PC-9 (cell line): ENCODE measurements around the gene RPL29. TPM values are rescaled to one million over a fixed set of nuclear protein-coding genes. Genes with fewer than 3 reads are reported as not detected.

ENCODE experiments used
- BruUV-seq: library from RNA; stranded (reverse); fragments of 400-500 nt; replicated peaks from 2 replicates; lab custom pipeline; 2021; lab: Mats Ljungman, UMichigan
- CTCF ChIA-PET: fragments of 300-600 bp; sonication (Branson Sonifier 250); formaldehyde crosslinking; loops from one replicate; lab custom pipeline; 2022; ENCODE audit warnings: antibody characterized with exemption; lab: Charles Lee
- POLR2A ChIA-PET: fragments of 300-600 bp; sonication (Branson Sonifier 250); formaldehyde crosslinking; loops from one replicate; lab custom pipeline; 2022; ENCODE audit warnings: antibody characterized with exemption; ENCODE audit not compliant: unreplicated experiment; lab: Charles Lee
- DNase-seq, 2 experiments: peaks; one replicate each; pipeline versions ENCODE4 v3.0.0 to v3.0.0-alpha.2; 2015 to 2022; ENCODE audit warnings: mixed read lengths in 1 of 2
- H2AFZ ChIP-seq: fragments of 200-600 bp; sonication (generic); 2 replicates; pipeline ENCODE4 v1.8.1; 2017; ENCODE audit warnings: antibody characterized with exemption
- H3F3A ChIP-seq: fragments of 200-600 bp; sonication (generic); 2 replicates; pipeline ENCODE4 v1.8.1; 2017; ENCODE audit warnings: antibody characterized with exemption, mild to moderate bottlenecking, low read depth; ENCODE audit not compliant: insufficient read depth
- H3K27ac ChIP-seq: fragments of 200-600 bp; sonication (generic); 2 replicates; pipeline ENCODE4 v1.6.1; 2016; ENCODE audit warnings: mixed run types
- H3K27me3 ChIP-seq: fragments of 200-600 bp; sonication (generic); 2 replicates; pipeline ENCODE4 v1.6.1; 2016; ENCODE audit warnings: low read depth, mixed run types; ENCODE audit not compliant: insufficient read depth
- H3K36me3 ChIP-seq: fragments of 200-600 bp; sonication (generic); 2 replicates; pipeline ENCODE4 v1.6.1; 2016; ENCODE audit warnings: low read depth, mixed run types
- H3K4me1 ChIP-seq: fragments of 200-600 bp; sonication (generic); replicated peaks from 2 replicates; pipeline ENCODE4 v1.6.1; 2016; ENCODE audit warnings: mixed run types; ENCODE audit not compliant: insufficient read depth
- H3K4me2 ChIP-seq: fragments of 200-600 bp; sonication (generic); 2 replicates; pipeline ENCODE4 v1.6.1; 2017; ENCODE audit warnings: mixed run types
- H3K4me3 ChIP-seq: fragments of 200-600 bp; sonication (generic); 2 replicates; pipeline ENCODE4 v1.6.1; 2016; ENCODE audit warnings: mixed run types
- H3K79me2 ChIP-seq: fragments of 200-600 bp; sonication (generic); 2 replicates; pipeline ENCODE4 v1.6.1; 2017; ENCODE audit warnings: low read depth, mixed run types
- H3K9me2 ChIP-seq: fragments of 200-600 bp; sonication (generic); 2 replicates; pipeline ENCODE4 v1.8.1; 2017; ENCODE audit warnings: mild to moderate bottlenecking; ENCODE audit not compliant: insufficient read depth
- H3K9me3 ChIP-seq: fragments of 200-600 bp; sonication (generic); 2 replicates; pipeline ENCODE4 v1.8.1; 2016; ENCODE audit warnings: low read depth; ENCODE audit not compliant: insufficient read depth
- H4K20me1 ChIP-seq: fragments of 200-600 bp; sonication (generic); 2 replicates; pipeline ENCODE4 v1.8.1; 2017; ENCODE audit not compliant: insufficient read depth
- EZH2 ChIP-seq: fragments of 200-600 bp; sonication (generic); IDR thresholded peaks from 2 replicates; pipeline ENCODE4 v1.8.0; 2017; ENCODE audit warnings: antibody characterized with exemption, low read depth
- intact Hi-C: fragments of 100-400 bp; cut with micrococcal nuclease; formaldehyde crosslinking; loops from one replicate; pipeline ENCODE4 v1.10.0; 2022; ENCODE audit not compliant: unreplicated experiment
- total RNA-seq: library from RNA; stranded (reverse); gene quantifications from 2 replicates; pipeline ENCODE4 v1.2.3, GENCODE V29; 2021
- TF ChIP-seq, protein P1 (sequence below): fragments of 200-600 bp; sonication (generic); conservative IDR thresholded peaks from 2 replicates; pipeline ENCODE4 v1.6.1; 2017; ENCODE audit warnings: mixed run types, antibody characterized with exemption, mild to moderate bottlenecking, moderate library complexity

RPL29 gene
- total RNA-seq, 1 experiment from 2014 or later = 1,278 TPM

- peak overlapping the region; percentile 93 for H3K4me2 ChIP-seq
- POLR2A ChIA-PET = interaction anchor here (0.6 kb wide), 1 partner anchor 12 kb away, joined by 3 read pairs; no protein-coding TSS in a partner anchor
Observed at GRCh38 chr3:51984269-51984647, 11.4 kb downstream of the RPL29 start.

DNA sequence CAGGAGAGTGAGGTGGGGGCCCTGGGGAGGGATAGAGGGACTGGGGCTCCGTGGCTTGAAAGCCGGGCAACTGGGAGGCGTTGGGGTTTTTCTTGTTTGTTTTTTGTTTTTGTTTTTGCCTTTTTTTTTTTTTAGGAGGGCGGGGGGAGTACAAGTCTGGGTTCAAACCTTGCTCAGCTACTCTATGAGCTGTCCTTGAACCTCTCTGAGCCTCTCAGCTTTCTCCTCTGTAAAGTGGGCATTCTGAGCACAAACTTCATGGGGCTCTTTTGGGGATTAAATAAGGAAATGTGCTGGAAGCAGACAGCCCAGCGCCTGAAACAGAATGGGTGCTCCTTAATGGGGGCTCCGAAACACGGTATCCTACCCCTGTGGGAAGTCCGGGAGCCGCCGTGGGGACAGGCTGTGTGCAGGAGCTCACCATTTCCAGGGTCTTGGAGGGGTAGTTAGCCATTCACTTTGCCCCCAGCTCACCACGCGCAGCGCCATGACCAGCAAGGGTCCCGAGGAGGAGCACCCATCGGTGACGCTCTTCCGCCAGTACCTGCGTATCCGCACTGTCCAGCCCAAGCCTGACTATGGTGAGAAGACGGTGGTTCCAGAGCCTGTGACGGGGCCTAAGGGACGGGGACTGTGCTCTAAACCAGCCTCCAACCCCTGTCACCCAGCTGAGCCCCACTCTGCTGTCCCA lies 12.0 kb downstream of the RPL29 start:
- peak overlapping the region; percentile 93 for H3K4me2 ChIP-seq
- H3K79me2 ChIP-seq = 0 out of 2 replicates have a peak, but pooled peaks cover 10% of the 10 kb centered on the region
- H2AFZ ChIP-seq = peak overlapping the region; percentile 80; the same call in 1 of the 2 replicates
- ChIA-PET POLR2A (interaction anchor here (0.5 to 1.3 kb wide), 4 partner anchors 10 to 912 kb away, joined by 3 to 18 read pairs (median 6); partner anchors contain the start of genes ABHD14B and RPL29), CTCF (interaction anchor here (0.6 to 2.5 kb wide), 3 partner anchors 10 to 237 kb away, joined by 3 to 15 read pairs (median 9); partner anchors contain the start of genes ABHD14A and ABHD14B)
- H3K36me3 ChIP-seq = no peaks in the 10 kb centered on the region
- no peaks in the 10 kb centered on the region for H3K9me3 ChIP-seq
- BruUV-seq = TSS peak; percentile 86
- no peak for DNase-seq
- H3K4me1 ChIP-seq = peaks cover 29% of the 10 kb centered on the region
- H4K20me1 ChIP-seq = no peaks in the 10 kb centered on the region
- H3K9me2 ChIP-seq = no peaks in the 10 kb centered on the region
- H3K27me3 ChIP-seq = no peaks in the 10 kb centered on the region
- intact Hi-C loops = loop anchor here (2.0 kb wide), 1 partner anchor 41 kb away; the partner anchor contains the start of gene PARP3
- H3K4me3 ChIP-seq = peak overlapping the region; percentile 67
- TF ChIP-seq EZH2 = no peak
- TF ChIP-seq, protein P1, sequence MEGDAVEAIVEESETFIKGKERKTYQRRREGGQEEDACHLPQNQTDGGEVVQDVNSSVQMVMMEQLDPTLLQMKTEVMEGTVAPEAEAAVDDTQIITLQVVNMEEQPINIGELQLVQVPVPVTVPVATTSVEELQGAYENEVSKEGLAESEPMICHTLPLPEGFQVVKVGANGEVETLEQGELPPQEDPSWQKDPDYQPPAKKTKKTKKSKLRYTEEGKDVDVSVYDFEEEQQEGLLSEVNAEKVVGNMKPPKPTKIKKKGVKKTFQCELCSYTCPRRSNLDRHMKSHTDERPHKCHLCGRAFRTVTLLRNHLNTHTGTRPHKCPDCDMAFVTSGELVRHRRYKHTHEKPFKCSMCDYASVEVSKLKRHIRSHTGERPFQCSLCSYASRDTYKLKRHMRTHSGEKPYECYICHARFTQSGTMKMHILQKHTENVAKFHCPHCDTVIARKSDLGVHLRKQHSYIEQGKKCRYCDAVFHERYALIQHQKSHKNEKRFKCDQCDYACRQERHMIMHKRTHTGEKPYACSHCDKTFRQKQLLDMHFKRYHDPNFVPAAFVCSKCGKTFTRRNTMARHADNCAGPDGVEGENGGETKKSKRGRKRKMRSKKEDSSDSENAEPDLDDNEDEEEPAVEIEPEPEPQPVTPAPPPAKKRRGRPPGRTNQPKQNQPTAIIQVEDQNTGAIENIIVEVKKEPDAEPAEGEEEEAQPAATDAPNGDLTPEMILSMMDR = no peak
- H3K27ac ChIP-seq = peak overlapping the region; percentile 89
- H3F3A ChIP-seq = peaks cover 41% of the 10 kb centered on the region

More at GRCh38 chr3:51984269-51984647, 11.4 kb downstream of the RPL29 start:
- no peak for TF ChIP-seq EZH2
- TF ChIP-seq, protein P1 = no peak
- Histone ChIP-seq H2AFZ (no peak overlapping the region), H3K9me2 (no peaks in the 10 kb centered on the region), H3K79me2 (0 out of 2 replicates have a peak, but pooled peaks cover 10% of the 10 kb centered on the region), H3K27ac (peak overlapping the region; percentile 89), H4K20me1 (no peaks in the 10 kb centered on the region), H3K27me3 (no peaks in the 10 kb centered on the region), H3F3A (peaks cover 45% of the 10 kb centered on the region), H3K4me1 (peaks cover 29% of the 10 kb centered on the region), H3K4me3 (peak overlapping the region; percentile 67), H3K36me3 (no peaks in the 10 kb centered on the region), H3K9me3 (no peaks in the 10 kb centered on the region)
- CTCF ChIA-PET = interaction anchor here (1.1 kb wide), 1 partner anchor 17 kb away, joined by 3 read pairs; no protein-coding TSS in a partner anchor
- no TSS peak for BruUV-seq
- intact Hi-C loops = no loop called here
- DNase-seq = no peak

GRCh38 chr3:51982838-51983577 lies 12.7 kb downstream of the RPL29 start, which contains the start of gene ACY1:
ACY1 (plus strand) TSS chr3:51983535; CDS start chr3:51984065, 530 bp downstream.
- CTCF ChIA-PET = interaction anchor here (2.5 kb wide), 1 partner anchor 9 kb away, joined by 15 read pairs; the partner anchor contains the start of genes ABHD14A and ABHD14B
- Histone ChIP-seq H3K36me3 (no peaks in the 10 kb centered on the region), H3K4me2 (peak within 1 kb of the TSS; percentile 93), H3K27ac (peak within 1 kb of the TSS; percentile 89), H3K79me2 (0 out of 2 replicates have a peak, but pooled peaks cover 10% of the 10 kb centered on the region), H3K4me1 (peaks cover 29% of the 10 kb centered on the region), H3K4me3 (peak within 1 kb of the TSS; percentile 67), H3K27me3 (no peaks in the 10 kb centered on the region), H4K20me1 (no peaks in the 10 kb centered on the region), H3K9me2 (no peaks in the 10 kb centered on the region), H3K9me3 (no peaks in the 10 kb centered on the region), H3F3A (peaks cover 39% of the 10 kb centered on the region), H2AFZ (peak within 1 kb of the TSS; percentile 80)
- intact Hi-C loops = loop anchor here (2.0 kb wide), 1 partner anchor 40 kb away; the partner anchor contains the start of gene PARP3
- POLR2A ChIA-PET = interaction anchor here (0.5 to 1.3 kb wide), 7 partner anchors 9 to 913 kb away, joined by 3 to 18 read pairs (median 5); partner anchors contain the start of genes ABHD14B, RPL29 and RRP9
- peak; percentile 82 to 95 for DNase-seq
- no TSS peak for BruUV-seq
- TF ChIP-seq EZH2 = no peak
- TF ChIP-seq, protein P1 = peak; percentile 53
